GM12878 (cell line): Measurements from ENCODE around the gene EMSY.

Experiments
- CBX3 ChIP-seq: fragments of 200-600 bp; sonication (generic); IDR thresholded peaks from 2 replicates; pipeline ENCODE4 v1.6.1; 2016; ENCODE audit warnings: low read depth, borderline replicate concordance
- CEBPB ChIP-seq, 2 experiments: fragments of 150-350 bp in 1 of 2; IDR thresholded peaks; 2 replicates each; pipeline ENCODE4 v1.6.1; 2012 to 2014; ENCODE audit warnings: low read depth in 2 of 2, low read length in 2 of 2, borderline replicate concordance in 1 of 2, inconsistent platforms in 1 of 2
- EP300 ChIP-seq, 2 experiments: fragments of 150-350 bp in 1 of 2; IDR thresholded peaks; 2 replicates each; pipeline ENCODE4 v1.6.1; 2011 to 2012; ENCODE audit warnings: low read depth in 2 of 2, low read length in 2 of 2, borderline replicate concordance in 1 of 2, improper control_type of control experiment in 1 of 2, inconsistent platforms in 1 of 2; ENCODE audit not compliant: control insufficient read depth in 1 of 2
- FOS ChIP-seq: IDR thresholded peaks from 3 replicates; pipeline ENCODE4 v1.6.1; 2011; ENCODE audit warnings: borderline replicate concordance; ENCODE audit not compliant: insufficient read length; ENCODE audit errors: extremely low read depth
- HCFC1 ChIP-seq: fragments of 150-350 bp; IDR thresholded peaks from 2 replicates; pipeline ENCODE4 v1.6.1; 2014; ENCODE audit warnings: low read length
- JUNB ChIP-seq: IDR thresholded peaks from 2 replicates; pipeline ENCODE4 v1.6.1; 2016; ENCODE audit warnings: antibody characterized with exemption, mild to moderate bottlenecking
- NBN ChIP-seq: fragments of 450-650 bp; IDR thresholded peaks from 2 replicates; pipeline ENCODE4 v1.6.1; 2016
- POLR2A ChIP-seq: IDR thresholded peaks from 2 replicates; pipeline ENCODE4 v1.6.1; 2011; ENCODE audit warnings: low read depth, mild to moderate bottlenecking, low read length
- POLR2AphosphoS5 ChIP-seq: IDR thresholded peaks from 2 replicates; pipeline ENCODE4 v1.6.1; 2011; ENCODE audit warnings: mild to moderate bottlenecking, low read length, inconsistent platforms
- RELA ChIP-seq: fragments of 450-650 bp; IDR thresholded peaks from 2 replicates; pipeline ENCODE4 v1.8.0; 2014; ENCODE audit warnings: borderline replicate concordance; ENCODE audit not compliant: partially characterized antibody
- TAF1 ChIP-seq: IDR thresholded peaks from 2 replicates; pipeline ENCODE4 v1.6.1; 2011; ENCODE audit warnings: mild to moderate bottlenecking, low read depth, low read length, borderline replicate concordance
- TCF12 ChIP-seq: IDR thresholded peaks from 2 replicates; pipeline ENCODE4 v1.6.1; 2011; ENCODE audit warnings: low read depth, mild to moderate bottlenecking, low read length
- TF ChIP-seq, protein P1 (sequence below): IDR thresholded peaks from 2 replicates; pipeline ENCODE4 v1.6.1; 2012; ENCODE audit warnings: mild to moderate bottlenecking, low read depth, low read length
- TF ChIP-seq, protein P2 (sequence below), 3 experiments: IDR thresholded peaks in 2 of 3; conservative IDR thresholded peaks in 1 of 3; 2 replicates each; pipeline ENCODE4 v1.5.1; 2011; ENCODE audit warnings: low read depth in 3 of 3, low read length in 3 of 3, mild to moderate bottlenecking in 3 of 3, control low read depth in 2 of 3, moderate library complexity in 2 of 3, inconsistent platforms in 1 of 3, mixed read lengths in 1 of 3; ENCODE audit not compliant: control insufficient read depth in 2 of 3, insufficient read depth in 1 of 3; ENCODE audit errors: extremely low read depth in 1 of 3

DNA sequence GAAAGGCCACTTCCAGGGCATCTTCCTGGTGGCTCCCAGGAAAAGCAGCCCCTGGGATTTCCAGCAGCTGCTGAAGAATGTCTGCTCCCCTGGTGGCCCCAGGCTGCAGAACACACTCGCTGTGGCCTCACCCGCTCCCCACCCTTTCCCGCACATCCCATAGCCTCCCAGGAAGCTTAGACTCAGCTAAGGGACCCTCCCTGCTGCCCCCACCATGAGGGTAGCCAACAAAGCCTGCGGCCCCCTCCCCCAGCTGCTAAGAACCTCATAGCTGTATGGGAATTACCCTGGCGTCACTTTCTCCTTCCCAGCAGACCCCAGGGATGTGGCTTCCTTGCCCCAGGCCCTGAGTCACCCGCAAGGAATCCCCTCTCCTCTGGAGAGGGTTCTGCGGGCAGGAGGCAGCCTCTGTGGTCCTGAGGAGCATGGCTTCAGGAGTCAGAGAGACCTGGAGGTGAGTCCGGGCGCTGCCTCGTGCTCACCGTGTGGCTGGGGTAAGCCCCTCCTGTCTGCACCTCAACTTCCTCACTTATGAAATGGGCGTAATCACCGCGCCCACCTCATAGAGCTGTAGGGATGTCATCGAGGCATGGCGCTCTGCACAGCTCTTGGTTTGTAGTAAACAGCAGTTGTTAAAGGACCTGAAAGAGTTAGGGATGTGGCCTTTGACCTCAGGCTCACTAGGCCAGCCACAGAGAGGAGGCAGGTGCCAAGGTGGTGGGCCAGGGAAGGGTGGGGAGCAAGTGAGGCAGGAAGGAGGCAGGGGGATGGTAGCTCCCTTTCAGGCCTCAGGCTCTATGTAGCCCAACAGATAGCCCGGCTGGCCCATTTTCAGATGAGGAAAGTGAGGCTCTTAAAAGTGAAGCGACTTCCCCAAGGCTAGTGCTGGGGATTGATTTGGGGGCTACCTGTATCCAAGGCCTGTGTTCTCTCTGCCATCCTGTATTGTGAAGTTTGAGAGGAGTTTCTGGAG is 154.5 kb downstream of the EMSY start:
- TF ChIP-seq, protein P1, sequence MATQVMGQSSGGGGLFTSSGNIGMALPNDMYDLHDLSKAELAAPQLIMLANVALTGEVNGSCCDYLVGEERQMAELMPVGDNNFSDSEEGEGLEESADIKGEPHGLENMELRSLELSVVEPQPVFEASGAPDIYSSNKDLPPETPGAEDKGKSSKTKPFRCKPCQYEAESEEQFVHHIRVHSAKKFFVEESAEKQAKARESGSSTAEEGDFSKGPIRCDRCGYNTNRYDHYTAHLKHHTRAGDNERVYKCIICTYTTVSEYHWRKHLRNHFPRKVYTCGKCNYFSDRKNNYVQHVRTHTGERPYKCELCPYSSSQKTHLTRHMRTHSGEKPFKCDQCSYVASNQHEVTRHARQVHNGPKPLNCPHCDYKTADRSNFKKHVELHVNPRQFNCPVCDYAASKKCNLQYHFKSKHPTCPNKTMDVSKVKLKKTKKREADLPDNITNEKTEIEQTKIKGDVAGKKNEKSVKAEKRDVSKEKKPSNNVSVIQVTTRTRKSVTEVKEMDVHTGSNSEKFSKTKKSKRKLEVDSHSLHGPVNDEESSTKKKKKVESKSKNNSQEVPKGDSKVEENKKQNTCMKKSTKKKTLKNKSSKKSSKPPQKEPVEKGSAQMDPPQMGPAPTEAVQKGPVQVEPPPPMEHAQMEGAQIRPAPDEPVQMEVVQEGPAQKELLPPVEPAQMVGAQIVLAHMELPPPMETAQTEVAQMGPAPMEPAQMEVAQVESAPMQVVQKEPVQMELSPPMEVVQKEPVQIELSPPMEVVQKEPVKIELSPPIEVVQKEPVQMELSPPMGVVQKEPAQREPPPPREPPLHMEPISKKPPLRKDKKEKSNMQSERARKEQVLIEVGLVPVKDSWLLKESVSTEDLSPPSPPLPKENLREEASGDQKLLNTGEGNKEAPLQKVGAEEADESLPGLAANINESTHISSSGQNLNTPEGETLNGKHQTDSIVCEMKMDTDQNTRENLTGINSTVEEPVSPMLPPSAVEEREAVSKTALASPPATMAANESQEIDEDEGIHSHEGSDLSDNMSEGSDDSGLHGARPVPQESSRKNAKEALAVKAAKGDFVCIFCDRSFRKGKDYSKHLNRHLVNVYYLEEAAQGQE: no peak
- TF ChIP-seq, protein P2, sequence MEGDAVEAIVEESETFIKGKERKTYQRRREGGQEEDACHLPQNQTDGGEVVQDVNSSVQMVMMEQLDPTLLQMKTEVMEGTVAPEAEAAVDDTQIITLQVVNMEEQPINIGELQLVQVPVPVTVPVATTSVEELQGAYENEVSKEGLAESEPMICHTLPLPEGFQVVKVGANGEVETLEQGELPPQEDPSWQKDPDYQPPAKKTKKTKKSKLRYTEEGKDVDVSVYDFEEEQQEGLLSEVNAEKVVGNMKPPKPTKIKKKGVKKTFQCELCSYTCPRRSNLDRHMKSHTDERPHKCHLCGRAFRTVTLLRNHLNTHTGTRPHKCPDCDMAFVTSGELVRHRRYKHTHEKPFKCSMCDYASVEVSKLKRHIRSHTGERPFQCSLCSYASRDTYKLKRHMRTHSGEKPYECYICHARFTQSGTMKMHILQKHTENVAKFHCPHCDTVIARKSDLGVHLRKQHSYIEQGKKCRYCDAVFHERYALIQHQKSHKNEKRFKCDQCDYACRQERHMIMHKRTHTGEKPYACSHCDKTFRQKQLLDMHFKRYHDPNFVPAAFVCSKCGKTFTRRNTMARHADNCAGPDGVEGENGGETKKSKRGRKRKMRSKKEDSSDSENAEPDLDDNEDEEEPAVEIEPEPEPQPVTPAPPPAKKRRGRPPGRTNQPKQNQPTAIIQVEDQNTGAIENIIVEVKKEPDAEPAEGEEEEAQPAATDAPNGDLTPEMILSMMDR (IDR thresholded peaks at IDR 0.05 in 2 of 3, conservative IDR thresholded peaks at IDR 0.05 in 1 of 3; ENCODE audit: control insufficient read depth in 2 of 3, extremely low read depth in 1 of 3, insufficient read depth in 1 of 3, low read depth in 3 of 3, low read length in 3 of 3): no peak
- TF ChIP-seq JUNB (no peak), NBN (no peak), POLR2AphosphoS5 (no peak), HCFC1 (no peak), FOS (no peak), RELA (no peak), TCF12 (no peak), POLR2A (no peak), CBX3 (no peak), TAF1 (no peak), EP300 (IDR thresholded peaks at IDR 0.05; ENCODE audit: borderline replicate concordance in 1 of 2, control insufficient read depth in 1 of 2, low read depth in 2 of 2, low read length in 2 of 2) (no peak), CEBPB (IDR thresholded peaks at IDR 0.05; ENCODE audit: borderline replicate concordance in 1 of 2, low read depth in 2 of 2, low read length in 2 of 2) (no peak)
